Nephron (organoid): ENCODE data around the gene TMEM43.

Experiments
- H3K27ac Mint-ChIP-seq, 3 experiments: 2 replicates each; pipeline ENCODE4 v1.8.0; 2020; ENCODE audit warnings: mixed read lengths in 3 of 3, mild to moderate bottlenecking in 2 of 3, moderate library complexity in 1 of 3
- H3K27me3 Mint-ChIP-seq: 2 replicates; pipeline ENCODE4 v1.8.0; 2021; ENCODE audit warnings: low read depth, mild to moderate bottlenecking, moderate library complexity, mixed read lengths
- H3K36me3 Mint-ChIP-seq: 2 replicates; pipeline ENCODE4 v1.8.0; 2020; ENCODE audit warnings: low read depth, mixed read lengths
- H3K4me1 Mint-ChIP-seq: 2 replicates; pipeline ENCODE4 v1.8.0; 2020; ENCODE audit warnings: mixed read lengths
- H3K4me3 Mint-ChIP-seq, 3 experiments: 2 replicates each; pipeline ENCODE4 v1.8.0; 2020; ENCODE audit warnings: mild to moderate bottlenecking in 3 of 3, mixed read lengths in 3 of 3, moderate library complexity in 2 of 3
- H3K9me3 Mint-ChIP-seq: 2 replicates; pipeline ENCODE4 v1.8.0; 2020; ENCODE audit warnings: mixed read lengths
- CTCF ChIP-seq, 3 experiments: fragments of 200-600 bp; sonication (generic); IDR thresholded peaks; one replicate each; pipeline ENCODE4 v1.5.0; 2021; ENCODE audit warnings: antibody characterized with exemption in 3 of 3; ENCODE audit not compliant: unreplicated experiment in 3 of 3

Gene TMEM43

GRCh38 chr3:14121859-14122258 is 3.0 kb upstream of the TMEM43 start:
- no peaks in the 10 kb centered on the region for H3K9me3 Mint-ChIP-seq
- peak overlapping the region in 2 of 3 experiments; percentile 96 to 100 for H3K4me3 Mint-ChIP-seq
- peak overlapping the region in 1 of 3 experiments; percentile 35 for H3K27ac Mint-ChIP-seq

GRCh38 chr3:14122301-14122700 is 2.6 kb upstream of the TMEM43 start:
- peaks cover 4% of the 10 kb centered on the region for H3K27me3 Mint-ChIP-seq
- H3K4me3 Mint-ChIP-seq: peak overlapping the region; percentile 96 to 100 (median 99)
- peaks cover 46% of the 10 kb centered on the region for H3K4me1 Mint-ChIP-seq
- peaks cover 19% of the 10 kb centered on the region for H3K36me3 Mint-ChIP-seq
- H3K27ac Mint-ChIP-seq: no peak overlapping the region
- TF ChIP-seq CTCF (IDR thresholded peaks at IDR 0.05; ENCODE audit: unreplicated experiment in 3 of 3): no peak
- H3K9me3 Mint-ChIP-seq: no peaks in the 10 kb centered on the region

More at GRCh38 chr3:14121859-14122258, 3.0 kb upstream of the TMEM43 start:
- Mint-ChIP-seq H3K27me3 (peaks cover 4% of the 10 kb centered on the region), H3K4me1 (peaks cover 44% of the 10 kb centered on the region), H3K36me3 (peaks cover 19% of the 10 kb centered on the region)
- no peak for TF ChIP-seq CTCF (IDR thresholded peaks at IDR 0.05; ENCODE audit: unreplicated experiment in 3 of 3)

- Mint-ChIP-seq H3K36me3 (peaks cover 29% of the 10 kb centered on the region), H3K4me3 (peak overlapping the region; percentile 96 to 100 (median 99)), H3K9me3 (no peaks in the 10 kb centered on the region)
Measured at GRCh38 chr3:14123308-14124222, 1.3 kb upstream of the TMEM43 start.

GRCh38 chr3:14124223-14124614 is 633 bp upstream of the TMEM43 start:
- Mint-ChIP-seq H3K27me3 (peaks cover 4% of the 10 kb centered on the region), H3K36me3 (peaks cover 34% of the 10 kb centered on the region), H3K27ac (peak overlapping the region in 2 of 3 experiments; percentile 65 to 81), H3K4me1 (peaks cover 55% of the 10 kb centered on the region), H3K4me3 (peak overlapping the region; percentile 96 to 100 (median 99)), H3K9me3 (no peaks in the 10 kb centered on the region)
- no peak for TF ChIP-seq CTCF (IDR thresholded peaks at IDR 0.05; ENCODE audit: unreplicated experiment in 3 of 3)

More at GRCh38 chr3:14123308-14124222, 1.3 kb upstream of the TMEM43 start:
- Mint-ChIP-seq H3K27me3 (peaks cover 4% of the 10 kb centered on the region), H3K4me1 (peaks cover 55% of the 10 kb centered on the region), H3K27ac (peak overlapping the region in 2 of 3 experiments; percentile 65 to 81)
- no peak for TF ChIP-seq CTCF (IDR thresholded peaks at IDR 0.05; ENCODE audit: unreplicated experiment in 3 of 3)

GRCh38 chr3:14125193-14126016 is 553 bp downstream of the TMEM43 start:
- Mint-ChIP-seq H3K36me3 (peaks cover 37% of the 10 kb centered on the region), H3K9me3 (no peaks in the 10 kb centered on the region)
- no peak for TF ChIP-seq CTCF (IDR thresholded peaks at IDR 0.05; ENCODE audit: unreplicated experiment in 3 of 3)

More at GRCh38 chr3:14125193-14126016, 553 bp downstream of the TMEM43 start:
- Mint-ChIP-seq H3K27ac (peak overlapping the region; percentile 92 to 98 (median 95)), H3K4me1 (peaks cover 55% of the 10 kb centered on the region), H3K27me3 (peaks cover 4% of the 10 kb centered on the region), H3K4me3 (peak overlapping the region; percentile 99 to 100 (median 100))
